Fibroblast of villous mesenchyme (primary cell): Measurements from ENCODE around the gene C1RL. TPM values are rescaled to one million over a fixed set of nuclear protein-coding genes. Genes with fewer than 3 reads are reported as not detected.

Experiments used
- DNase-seq: peaks from one replicate; pipeline ENCODE4 v3.0.0-alpha.2; 2010; ENCODE audit warnings: low read depth
- H3K4me3 ChIP-seq: 2 replicates; pipeline ENCODE4 v1.5.1; 2011; ENCODE audit warnings: low read depth, mild to moderate bottlenecking, low read length
- total RNA-seq: library from RNA; depleted of rRNA; stranded (reverse); fragments of >200 nt; gene quantifications from 2 replicates; pipeline ENCODE4 v1.2.3, GENCODE V29; 2012
- TF ChIP-seq, protein P1 (sequence below): IDR thresholded peaks from 2 replicates; pipeline ENCODE4 v1.5.1; 2012; ENCODE audit warnings: low read depth, mild to moderate bottlenecking, low read length; ENCODE audit not compliant: insufficient read depth

The C1RL gene
- total RNA-seq, 1 donor: 30.2 TPM

- H3K4me3 ChIP-seq: no peak overlapping the region
- DNase-seq: peak; percentile 64
- TF ChIP-seq, protein P1, sequence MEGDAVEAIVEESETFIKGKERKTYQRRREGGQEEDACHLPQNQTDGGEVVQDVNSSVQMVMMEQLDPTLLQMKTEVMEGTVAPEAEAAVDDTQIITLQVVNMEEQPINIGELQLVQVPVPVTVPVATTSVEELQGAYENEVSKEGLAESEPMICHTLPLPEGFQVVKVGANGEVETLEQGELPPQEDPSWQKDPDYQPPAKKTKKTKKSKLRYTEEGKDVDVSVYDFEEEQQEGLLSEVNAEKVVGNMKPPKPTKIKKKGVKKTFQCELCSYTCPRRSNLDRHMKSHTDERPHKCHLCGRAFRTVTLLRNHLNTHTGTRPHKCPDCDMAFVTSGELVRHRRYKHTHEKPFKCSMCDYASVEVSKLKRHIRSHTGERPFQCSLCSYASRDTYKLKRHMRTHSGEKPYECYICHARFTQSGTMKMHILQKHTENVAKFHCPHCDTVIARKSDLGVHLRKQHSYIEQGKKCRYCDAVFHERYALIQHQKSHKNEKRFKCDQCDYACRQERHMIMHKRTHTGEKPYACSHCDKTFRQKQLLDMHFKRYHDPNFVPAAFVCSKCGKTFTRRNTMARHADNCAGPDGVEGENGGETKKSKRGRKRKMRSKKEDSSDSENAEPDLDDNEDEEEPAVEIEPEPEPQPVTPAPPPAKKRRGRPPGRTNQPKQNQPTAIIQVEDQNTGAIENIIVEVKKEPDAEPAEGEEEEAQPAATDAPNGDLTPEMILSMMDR: no peak
Measured at GRCh38 chr12:7075518-7075917, 33.5 kb downstream of the C1RL start.

DNA sequence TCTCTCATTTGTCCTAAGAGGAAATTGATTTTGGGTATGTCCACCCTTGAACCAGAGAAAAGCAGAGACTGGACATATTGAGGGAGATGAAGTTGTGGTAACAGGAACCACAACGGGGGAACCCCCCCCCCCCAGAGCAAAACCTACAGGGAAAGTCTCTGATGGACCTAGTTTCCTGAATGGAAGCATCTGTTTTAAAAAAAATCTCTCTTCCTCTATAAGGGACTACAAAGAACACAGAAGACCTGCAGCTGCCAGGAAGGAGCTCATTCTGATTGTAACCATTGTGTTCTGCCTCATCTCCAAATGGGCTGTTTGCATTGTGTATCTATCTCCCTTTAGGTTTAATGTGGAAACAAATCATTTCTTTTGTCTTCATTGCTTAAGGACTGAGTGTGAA is 35.1 kb downstream of the C1RL start:
- H3K4me3 ChIP-seq: no peak overlapping the region
- TF ChIP-seq, protein P1: no peak
- no peak for DNase-seq

- no peak overlapping the region for H3K4me3 ChIP-seq
- TF ChIP-seq, protein P1: no peak
- no peak for DNase-seq
Measured at GRCh38 chr12:7072554-7072953, 36.5 kb downstream of the C1RL start.

DNA sequence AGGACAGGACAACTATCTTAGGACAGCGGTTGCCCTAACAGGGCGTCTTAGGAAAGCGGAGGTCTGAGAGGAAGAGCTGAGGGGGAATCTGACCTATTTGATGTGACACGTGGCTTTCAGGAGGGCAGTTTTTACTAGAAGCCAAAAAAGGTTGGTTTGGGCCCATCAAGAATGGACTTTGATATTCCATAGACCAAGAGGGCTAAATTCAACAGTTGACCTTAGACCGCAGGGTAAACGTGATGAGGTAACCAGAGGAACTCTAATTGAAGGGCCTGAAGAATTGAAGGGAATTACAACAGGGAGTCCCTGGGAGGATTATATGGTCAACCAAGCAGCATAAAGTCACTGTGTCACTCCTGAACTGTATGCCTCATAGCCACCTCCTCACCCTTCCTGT is 37.0 kb downstream of the C1RL start:
- H3K4me3 ChIP-seq: no peak overlapping the region
- no peak for DNase-seq
- TF ChIP-seq, protein P1: no peak

- DNase-seq: no peak
- TF ChIP-seq, protein P1: no peak
- H3K4me3 ChIP-seq: no peak overlapping the region
Measured at GRCh38 chr12:7069386-7069785, 39.6 kb downstream of the C1RL start.

GRCh38 chr12:7068994-7069346 is 40.0 kb downstream of the C1RL start:
- TF ChIP-seq, protein P1: no peak
- DNase-seq: no peak
- no peak overlapping the region for H3K4me3 ChIP-seq

GRCh38 chr12:7068240-7068993 is 40.6 kb downstream of the C1RL start:
- no peak overlapping the region for H3K4me3 ChIP-seq
- TF ChIP-seq, protein P1: no peak
- DNase-seq: peak; percentile 80
